HG02588 (cell line): Measurements from ENCODE around the gene ELAC1.
"Not testable (repeated sequence)": the region's sequence is repeated elsewhere in the genome, so short reads cannot be mapped to it uniquely, and the experiment has no call there.

ENCODE experiments used
- ATAC-seq: cut with Tn5 transposase; IDR thresholded peaks from one replicate; pipeline ENCODE4 v1.9.1; 2021; ENCODE audit warnings: mild to moderate bottlenecking, moderate library complexity; ENCODE audit not compliant: unreplicated experiment

Gene ELAC1

DNA sequence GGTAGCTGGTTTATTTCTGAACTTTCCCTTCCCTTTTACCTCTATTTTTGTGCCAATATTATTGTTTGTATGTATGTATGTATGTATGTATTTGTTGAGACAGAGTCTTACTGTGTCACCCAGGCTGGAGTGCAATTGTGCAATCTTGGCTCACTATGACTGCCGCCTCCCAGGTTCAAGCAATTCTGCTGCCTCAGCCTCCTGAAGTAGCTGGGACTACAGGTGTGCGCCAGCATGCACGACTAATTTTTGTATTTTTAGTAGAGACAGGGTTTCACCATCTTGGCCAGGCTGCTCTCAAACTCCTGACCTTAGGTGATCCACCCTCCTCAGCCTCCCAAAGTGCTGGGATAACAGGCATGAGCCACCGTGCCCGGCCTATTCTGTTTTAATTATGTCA, 4.6 kb downstream of the ELAC1 start:
- ATAC-seq, result not testable (repeated sequence)

- ATAC-seq, result no peak
These were observed 5.7 kb downstream of the ELAC1 start for GRCh38 chr18:50973367-50974126.

DNA sequence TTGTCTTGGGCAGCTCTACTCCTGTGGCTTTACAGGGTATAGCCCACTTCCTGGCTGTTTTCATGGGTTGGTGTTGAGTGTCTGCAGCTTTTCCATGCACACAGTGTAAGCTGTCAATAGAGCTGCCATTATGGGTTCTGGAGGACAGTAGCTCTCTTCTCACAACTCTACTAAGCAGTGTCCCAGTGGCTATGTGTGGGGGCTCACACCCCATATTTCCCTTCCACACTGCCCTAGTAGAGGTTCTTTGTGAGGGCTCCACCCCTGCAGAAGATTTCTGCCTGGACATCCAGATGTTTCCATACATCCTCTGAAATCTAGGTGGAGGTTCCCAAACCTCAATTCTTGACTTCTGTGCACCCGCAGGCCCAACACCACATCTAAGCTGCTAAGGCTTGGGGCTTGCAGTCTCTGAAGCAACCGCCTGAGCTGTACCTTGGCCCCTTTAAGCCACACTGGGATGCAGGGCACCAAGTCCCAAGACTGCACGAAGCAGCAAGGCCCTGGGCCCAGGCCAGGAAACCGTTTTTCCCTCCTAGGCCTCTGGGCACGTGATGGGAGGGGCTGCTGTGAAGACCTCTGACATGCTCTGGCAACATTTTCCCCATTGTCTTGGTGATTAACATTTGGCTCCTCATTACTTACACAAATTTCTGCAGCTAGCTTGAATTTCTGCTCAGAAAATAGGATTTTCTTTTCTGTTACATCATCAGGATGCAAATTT, 9.4 kb downstream of the ELAC1 start:
- no peak for ATAC-seq

DNA sequence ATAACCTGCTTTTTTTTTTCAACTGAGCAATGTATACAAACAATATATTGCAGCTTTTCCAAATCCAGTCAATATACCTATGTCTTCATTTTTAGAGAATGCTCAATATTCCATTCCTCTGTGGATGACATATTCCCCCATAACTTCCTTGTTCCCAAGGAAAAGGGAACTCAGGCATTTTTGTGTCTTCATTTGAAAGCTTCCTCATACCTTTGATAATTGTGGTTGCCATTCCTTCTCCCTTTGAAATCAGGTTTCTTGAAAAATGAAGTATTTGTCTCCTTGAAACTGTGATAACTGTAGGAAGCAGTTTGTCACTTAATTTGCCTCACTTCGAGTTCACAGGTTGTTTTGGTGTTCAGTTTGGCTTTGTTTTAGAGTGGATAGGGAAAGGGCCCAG, 13.5 kb downstream of the ELAC1 start:
- no peak for ATAC-seq

GRCh38 chr18:50982086-50982801, 14.4 kb downstream of the ELAC1 start:
- ATAC-seq, result no peak

DNA sequence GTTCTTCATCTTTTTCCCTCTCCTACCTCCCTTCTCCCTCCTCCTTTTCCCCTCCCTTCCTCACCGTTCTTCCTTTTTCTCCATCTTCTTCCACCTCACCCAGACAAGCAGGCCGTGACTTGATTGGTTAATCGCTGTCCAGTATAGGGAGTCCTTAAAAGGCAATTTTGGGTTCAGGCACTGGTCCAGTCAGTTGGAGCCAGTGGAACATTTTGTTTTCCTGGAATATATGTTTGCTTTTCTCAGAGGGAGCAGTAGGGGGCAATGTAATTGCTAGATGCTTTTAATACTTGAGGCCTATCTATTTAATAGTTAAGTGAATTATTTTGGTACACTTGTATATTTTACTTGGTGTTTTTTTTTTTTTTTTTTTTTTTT, 15.0 kb downstream of the ELAC1 start:
- ATAC-seq, result no peak

DNA sequence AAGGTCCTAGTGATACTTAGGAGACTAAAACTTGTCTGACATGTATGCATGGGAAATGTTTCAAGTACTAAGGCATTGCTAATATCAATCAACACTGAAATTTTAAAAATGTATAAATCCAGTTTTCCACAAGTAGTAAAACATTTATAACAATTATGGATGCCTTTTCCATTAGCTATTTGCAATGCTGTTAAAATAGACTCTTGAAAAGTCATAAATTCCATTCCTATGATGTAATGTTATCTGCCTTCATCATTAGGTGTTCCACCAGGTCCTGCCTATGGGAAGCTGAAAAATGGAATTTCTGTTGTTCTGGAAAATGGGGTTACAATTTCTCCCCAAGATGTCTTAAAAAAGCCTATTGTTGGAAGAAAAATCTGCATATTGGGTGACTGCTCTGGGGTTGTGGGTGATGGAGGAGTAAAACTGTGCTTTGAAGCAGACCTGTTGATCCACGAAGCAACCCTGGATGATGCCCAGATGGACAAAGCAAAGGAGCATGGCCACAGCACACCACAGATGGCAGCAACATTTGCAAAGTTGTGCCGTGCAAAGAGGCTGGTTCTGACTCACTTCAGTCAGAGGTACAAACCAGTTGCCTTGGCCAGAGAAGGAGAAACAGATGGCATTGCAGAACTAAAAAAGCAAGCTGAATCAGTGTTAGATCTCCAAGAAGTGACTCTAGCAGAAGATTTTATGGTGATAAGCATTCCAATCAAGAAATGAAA, 18.7 kb downstream of the ELAC1 start:
- no peak for ATAC-seq

DNA sequence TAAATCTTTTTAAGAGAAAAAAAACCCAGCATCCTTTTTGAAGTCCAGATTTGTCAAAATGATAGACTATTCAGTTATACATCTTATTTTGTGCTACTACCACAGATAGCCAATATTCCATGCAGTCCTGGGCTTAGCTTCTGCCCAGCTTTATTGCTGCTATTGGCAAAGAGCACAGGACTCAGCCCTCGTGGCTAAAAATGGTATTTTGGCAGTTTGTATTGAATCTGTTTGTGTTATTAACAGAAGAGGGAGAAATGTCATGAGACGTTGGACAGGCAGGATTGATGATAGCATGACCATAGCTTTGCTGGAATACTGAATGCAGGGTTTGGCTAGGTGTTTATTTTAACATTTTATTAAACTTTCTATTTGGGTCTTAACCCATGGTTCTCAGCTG, 19.4 kb downstream of the ELAC1 start:
- ATAC-seq, result no peak

DNA sequence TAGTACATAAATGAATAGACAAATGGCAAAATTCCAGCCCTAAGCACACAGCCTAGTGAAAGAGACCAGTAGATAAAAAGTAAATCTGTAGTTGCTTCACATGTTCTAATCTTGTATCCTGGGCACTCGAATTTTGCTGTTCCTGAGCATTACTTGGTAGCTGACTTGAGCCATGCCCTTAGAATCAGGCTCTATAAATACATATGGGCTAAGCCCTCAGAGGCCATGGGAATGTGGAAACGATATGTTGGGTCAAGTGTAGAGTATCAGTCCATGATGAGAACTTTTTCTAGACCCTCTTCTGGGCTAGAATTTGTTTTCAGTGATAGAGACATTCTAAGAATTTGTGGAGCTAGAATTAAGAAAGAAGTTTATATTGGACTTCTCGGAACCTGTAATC, 21.9 kb downstream of the ELAC1 start:
- ATAC-seq, result no peak

- ATAC-seq, result no peak
These were observed 24.5 kb downstream of the ELAC1 start for GRCh38 chr18:50992351-50992762.

DNA sequence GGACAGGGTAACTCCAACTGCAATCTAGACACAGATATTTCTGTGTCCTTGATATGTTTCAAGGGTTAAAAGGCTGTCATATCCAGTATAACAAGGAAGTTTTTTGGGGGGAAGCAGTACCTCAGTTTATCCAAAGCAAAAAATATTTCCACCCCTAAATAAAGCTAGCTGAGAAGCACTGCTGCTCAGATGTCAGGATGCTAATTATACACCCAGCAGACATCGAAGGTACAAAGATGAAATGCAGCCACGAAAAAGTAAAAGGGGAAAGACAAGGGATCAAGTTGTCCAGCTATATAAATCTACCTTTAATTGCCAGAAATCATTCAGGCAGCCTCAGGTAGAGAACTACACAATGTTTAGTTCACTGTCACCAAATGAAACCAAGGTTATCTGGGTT, 26.2 kb downstream of the ELAC1 start:
- ATAC-seq, result no peak

DNA sequence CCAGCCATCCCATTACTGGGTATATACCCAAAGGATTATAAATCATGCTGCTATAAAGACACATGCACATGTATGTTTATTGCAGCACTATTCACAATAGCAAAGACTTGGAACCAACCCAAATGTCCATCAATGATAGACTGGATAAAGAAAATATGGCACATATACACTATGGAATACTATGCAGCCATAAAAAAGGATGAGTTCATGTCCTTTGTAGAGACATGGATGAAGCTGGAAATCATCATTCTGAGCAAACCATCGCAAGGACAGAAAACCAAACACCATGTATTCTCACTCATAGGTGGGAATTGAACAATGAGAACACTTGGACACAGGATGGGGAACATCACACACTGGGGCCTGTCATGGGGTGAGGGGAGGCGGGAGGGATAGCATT, 35.3 kb downstream of the ELAC1 start:
- ATAC-seq, result not testable (repeated sequence)

DNA sequence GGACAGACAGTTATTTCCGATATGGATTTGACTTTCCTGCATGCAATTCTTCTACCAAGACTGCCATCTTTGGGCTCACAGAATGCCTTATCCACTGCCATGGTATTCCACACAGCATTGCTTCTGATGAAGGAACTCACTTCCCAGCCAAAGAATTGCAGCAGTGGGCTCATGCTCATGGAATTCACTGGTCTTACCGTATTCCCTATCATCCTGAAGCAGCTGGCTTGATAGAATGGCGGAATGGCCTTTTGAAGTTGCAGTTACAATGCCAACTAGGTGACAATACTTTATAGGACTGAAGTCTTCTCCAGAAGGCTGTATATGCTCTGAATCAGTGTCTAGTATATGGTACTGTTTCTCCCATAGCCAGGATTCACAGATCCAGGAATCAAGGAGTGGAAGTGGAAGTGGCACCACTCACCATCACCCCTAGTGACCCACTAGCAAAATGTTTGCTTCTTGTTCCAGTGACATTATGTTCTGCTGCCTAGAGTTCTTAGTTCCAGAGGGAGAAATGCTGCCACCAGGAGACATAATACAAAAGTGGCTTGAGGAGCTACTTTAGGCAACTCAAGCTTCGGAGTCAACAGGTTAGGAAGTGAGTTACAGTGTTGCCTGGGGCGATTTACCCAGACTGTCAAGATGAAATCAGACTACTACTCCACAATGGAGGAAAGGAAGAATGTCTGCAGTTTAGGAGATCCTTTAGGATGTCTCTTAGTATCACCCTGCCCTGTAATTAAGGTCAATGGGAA, 38.4 kb downstream of the ELAC1 start:
- ATAC-seq, result no peak

DNA sequence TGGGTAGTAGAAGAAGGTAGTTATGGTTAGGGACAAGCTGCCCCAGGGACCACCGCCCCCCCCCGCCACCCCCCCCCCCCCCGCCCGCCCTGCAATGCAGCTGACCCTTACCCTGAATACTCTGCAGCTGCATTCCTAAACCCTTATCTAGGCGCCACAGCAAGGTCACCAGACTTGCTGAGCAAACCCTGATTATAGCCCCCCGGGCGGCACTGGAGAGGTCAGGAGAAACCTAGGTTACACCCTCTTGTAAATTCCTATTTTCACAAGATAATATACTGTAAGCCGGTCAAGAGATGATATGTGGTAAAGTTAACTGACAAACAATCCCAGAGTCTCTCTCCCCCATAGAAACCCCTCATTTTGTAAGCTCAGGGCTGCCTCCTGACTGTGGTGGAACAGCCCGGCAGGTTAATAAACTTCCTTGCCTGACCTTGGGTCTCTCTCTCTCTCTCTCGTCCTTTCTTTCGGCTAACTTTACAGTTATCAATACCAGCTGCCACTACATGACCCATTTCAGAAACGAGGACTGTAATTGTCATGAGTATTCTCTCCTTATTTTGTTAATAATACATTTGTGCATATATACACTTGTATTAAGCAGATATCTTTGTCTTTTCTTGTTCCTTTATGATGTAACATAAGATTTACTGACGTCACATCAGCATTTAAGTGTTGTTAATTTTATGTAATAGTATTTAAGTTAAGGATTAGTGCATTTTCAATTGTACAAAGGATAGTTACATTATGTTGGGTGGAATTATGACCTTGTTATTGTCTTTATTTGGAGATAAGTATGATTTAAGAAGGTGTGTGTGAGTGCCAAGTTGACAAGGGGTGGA, 39.3 kb downstream of the ELAC1 start:
- no peak for ATAC-seq

GRCh38 chr18:51007790-51008139, 39.9 kb downstream of the ELAC1 start:
- ATAC-seq, result no peak

- ATAC-seq, result no peak
These were observed 41.2 kb downstream of the ELAC1 start for GRCh38 chr18:51009072-51009471.

DNA sequence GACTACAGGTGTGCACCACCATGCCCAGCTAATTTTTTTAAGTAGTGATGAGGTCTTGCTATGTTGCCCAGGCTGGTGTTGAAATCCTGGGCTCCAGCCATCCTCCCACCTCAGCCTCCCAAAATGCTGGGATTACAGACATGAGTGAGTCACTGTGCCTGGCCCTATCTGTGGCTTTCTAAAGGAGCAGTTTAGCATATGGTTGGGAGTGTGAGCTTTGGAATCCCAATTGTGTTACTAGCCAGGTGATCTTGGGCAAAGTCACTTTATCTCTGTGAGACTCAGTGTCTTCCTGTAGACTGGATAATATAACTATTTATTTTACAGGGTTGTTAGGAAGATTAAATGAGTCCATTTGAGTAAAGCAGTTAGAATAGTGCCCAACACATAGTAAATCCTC, 42.4 kb downstream of the ELAC1 start:
- no peak for ATAC-seq

GRCh38 chr18:51011709-51012108, 43.9 kb downstream of the ELAC1 start:
- ATAC-seq, result no peak

DNA sequence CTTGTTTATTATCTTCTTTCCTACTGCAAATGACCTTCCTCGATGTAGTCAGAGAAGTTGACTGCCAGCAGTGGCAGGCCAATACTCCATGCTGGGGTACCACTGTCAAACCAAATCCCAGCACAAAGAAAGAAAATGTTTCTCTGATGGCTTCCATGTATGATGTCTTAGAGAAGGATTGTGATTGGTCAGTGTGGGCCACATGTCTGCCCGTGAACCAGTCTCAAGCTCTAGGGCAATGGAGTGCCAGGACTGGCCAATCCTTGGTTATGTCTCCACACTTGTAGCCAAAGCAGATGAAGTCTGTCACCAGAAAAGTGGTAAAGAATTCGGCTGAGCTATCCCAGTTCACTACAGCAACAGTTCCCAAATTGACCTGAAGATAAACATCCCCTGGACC, 44.6 kb downstream of the ELAC1 start:
- ATAC-seq, result no peak

DNA sequence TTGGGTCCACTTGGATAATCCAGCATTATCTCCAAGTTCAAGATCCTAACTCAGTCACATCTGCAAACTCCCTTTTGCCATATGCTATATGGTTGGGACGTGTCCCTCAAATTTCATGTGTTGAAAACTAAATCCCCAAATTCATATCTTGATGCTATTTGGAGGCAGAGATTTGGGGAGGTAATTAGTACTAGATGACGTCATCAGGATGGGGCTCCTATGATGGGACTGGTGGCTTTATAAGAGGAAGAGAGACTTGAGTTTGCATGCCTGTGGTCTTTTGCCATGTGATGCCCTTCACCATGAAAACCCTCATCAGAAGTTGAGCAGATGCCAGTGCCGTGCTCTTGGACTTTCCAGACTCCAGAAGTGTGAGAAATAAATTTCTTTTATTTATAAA, 45.4 kb downstream of the ELAC1 start:
- no peak for ATAC-seq
